Aorta (tissue), 5 donors: ENCODE data around the gene PTPRK. TPM values are rescaled to one million over a fixed set of nuclear protein-coding genes. Genes with fewer than 3 reads are reported as not detected.

Source experiments
- ATAC-seq: fragments of 200-7000 bp; cut with Tn5 transposase; one replicate; pipeline ENCODE4 v1.9.1; 2022; ENCODE audit warnings: moderate library complexity; ENCODE audit not compliant: low FRiP score
- DNase-seq, 2 donors: peaks; one replicate each; pipeline ENCODE4 v3.0.0-alpha.2; 2020
- H3K27ac ChIP-seq, 2 donors: one replicate each; pipeline ENCODE4 v1.5.1; 2013; ENCODE audit warnings: low read length in 2 of 2, mild to moderate bottlenecking in 2 of 2, moderate library complexity in 2 of 2, control low read depth in 1 of 2, inconsistent platforms in 1 of 2, low read depth in 1 of 2
- H3K27me3 ChIP-seq, 2 donors: one replicate each; pipeline ENCODE4 v1.6.1; 2013; ENCODE audit warnings: control low read depth in 1 of 2, low read length in 1 of 2, mild to moderate bottlenecking in 1 of 2, moderate library complexity in 1 of 2; ENCODE audit not compliant: insufficient read depth in 2 of 2, control insufficient read depth in 1 of 2
- H3K36me3 ChIP-seq, 2 donors: one replicate each; pipeline ENCODE4 v1.6.1; 2013; ENCODE audit warnings: control low read depth in 1 of 2, low read length in 1 of 2, mild to moderate bottlenecking in 1 of 2; ENCODE audit not compliant: insufficient read depth in 2 of 2, control insufficient read depth in 1 of 2
- H3K4me1 ChIP-seq, 2 donors: one replicate each; pipeline ENCODE4 v1.6.1; 2013; ENCODE audit warnings: low read length in 2 of 2, control low read depth in 1 of 2, mild to moderate bottlenecking in 1 of 2, moderate library complexity in 1 of 2; ENCODE audit not compliant: insufficient read depth in 2 of 2, control insufficient read depth in 1 of 2
- H3K4me3 ChIP-seq, 2 donors: one replicate each; pipeline ENCODE4 v1.5.1; 2013; ENCODE audit warnings: low read length in 2 of 2, control low read depth in 1 of 2, mild to moderate bottlenecking in 1 of 2
- H3K9me3 ChIP-seq: one replicate; pipeline ENCODE4 v1.6.1; 2013; ENCODE audit warnings: mild to moderate bottlenecking, low read length; ENCODE audit not compliant: control insufficient read depth
- WGBS, 2 donors: extraction: QIAGEN DNeasy Blood & Tissue Kit; methylation state at CpG; one replicate each; pipeline ENCODE4 v1.1.7; 2013; 5-methylcytosine and 5-hydroxymethylcytosine counted together
- intact Hi-C, 2 donors: fragments of 100-400 bp; cut with DNase I; formaldehyde crosslinking; loops; one replicate each; pipeline versions ENCODE4 v1.14.2 to v1.15.0; 2022
- polyA plus RNA-seq, 2 donors: library from polyadenylated mRNA; stranded (reverse); fragments of 200-250 nt; gene quantifications; one replicate each; pipeline ENCODE4 v1.2.3, GENCODE V29; 2013
- total RNA-seq, 2 donors: library from RNA; stranded (reverse); fragmentation: NEBNext Ultra II Directional; extraction: Animal tissue kit (Norgen Biotek cat#: 25700); gene quantifications; one replicate each; pipeline ENCODE4 v1.2.1, GENCODE V29; 2021
- donor health status: healthy with polysubstance abuse.
- donor health status: Bipolar disorder and iron deficiency.
- donor health status: DM: no; HTN: no; CAD: no.
- donor health status: DM: no; HTN: no; CAD: no.
- donor health status: DM: yes; HTN: yes; CAD: no.

Gene PTPRK
- total and polyA plus RNA-seq, 4 donors: 3.9 to 50.6 (median 24.9) TPM

- H3K27me3 ChIP-seq: no peaks in the 10 kb centered on the region
- no peak overlapping the region for H3K4me3 ChIP-seq
- H3K9me3 ChIP-seq: no peaks in the 10 kb centered on the region
- no peak overlapping the region for H3K27ac ChIP-seq
- intact Hi-C loops: no loop called here
- 46 to 53% methylated on average over 4 of the region's 4 CpGs for WGBS, 2 donors
- no peak for DNase-seq
- ATAC-seq: no peak
- no peaks in the 10 kb centered on the region for H3K36me3 ChIP-seq
- no peaks in the 10 kb centered on the region for H3K4me1 ChIP-seq
Observed at GRCh38 chr6:128389820-128390534, 130.4 kb downstream of the PTPRK start.

- no peaks in the 10 kb centered on the region for H3K9me3 ChIP-seq
- no peaks in the 10 kb centered on the region for H3K27me3 ChIP-seq
- ATAC-seq (no peak), DNase-seq (no peak)
- H3K36me3 ChIP-seq: no peaks in the 10 kb centered on the region
- no peaks in the 10 kb centered on the region for H3K4me1 ChIP-seq
- no peak overlapping the region for H3K27ac ChIP-seq
- H3K4me3 ChIP-seq: no peak overlapping the region
- WGBS, 2 donors: 0% methylated on average over 1 of the region's 1 CpG
- intact Hi-C loops: no loop called here
Observed at GRCh38 chr6:128388380-128388779, 132.0 kb downstream of the PTPRK start.

GRCh38 chr6:128380891-128381290 lies 139.5 kb downstream of the PTPRK start:
- intact Hi-C loops: loop anchor here in 1 of 2 donors (5.0 kb wide), 1 partner anchor 51 kb away; no protein-coding TSS in a partner anchor
- no peaks in the 10 kb centered on the region for H3K4me1 ChIP-seq
- peaks cover 1% of the 10 kb centered on the region for H3K9me3 ChIP-seq
- ATAC-seq (no peak), DNase-seq (no peak)
- no peak overlapping the region for H3K4me3 ChIP-seq
- no peaks in the 10 kb centered on the region for H3K27me3 ChIP-seq
- H3K36me3 ChIP-seq: no peaks in the 10 kb centered on the region
- H3K27ac ChIP-seq: no peak overlapping the region

GRCh38 chr6:128379577-128379976 lies 140.8 kb downstream of the PTPRK start:
- Histone ChIP-seq H3K9me3 (peaks cover 1% of the 10 kb centered on the region), H3K27ac (no peak overlapping the region), H3K4me1 (no peaks in the 10 kb centered on the region), H3K27me3 (no peaks in the 10 kb centered on the region), H3K4me3 (no peak overlapping the region), H3K36me3 (no peaks in the 10 kb centered on the region)
- intact Hi-C loops: no loop called here
- DNase-seq: no peak
- ATAC-seq: no peak

DNA sequence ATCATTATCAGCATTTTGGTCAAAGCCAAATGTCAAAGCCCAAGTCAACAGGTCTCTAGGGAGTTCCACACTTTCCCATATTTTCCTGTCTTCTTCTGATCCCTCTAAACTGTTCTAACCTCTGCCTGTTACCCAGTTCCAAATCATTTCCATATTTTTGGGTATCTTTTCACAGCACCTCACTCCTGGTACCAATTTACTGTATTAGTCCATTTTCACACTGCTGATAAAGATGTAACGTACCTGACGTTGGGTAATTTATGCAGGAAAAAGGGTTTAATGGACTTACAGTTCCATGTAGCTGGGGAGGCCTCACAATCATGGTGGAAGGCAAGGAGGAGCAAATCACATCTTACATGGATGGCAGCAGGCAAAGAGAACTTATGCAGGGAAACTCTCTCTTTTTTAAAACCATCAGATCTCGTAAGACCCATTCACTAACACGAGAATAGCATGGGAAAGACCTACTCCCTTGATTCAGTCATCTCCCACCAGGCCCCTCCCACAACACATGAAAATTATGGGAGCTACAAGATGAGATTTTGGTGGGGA lies 143.4 kb downstream of the PTPRK start:
- 97% methylated on average over 4 of the region's 4 CpGs for WGBS, 2 donors
- intact Hi-C loops: no loop called here
- Histone ChIP-seq H3K27me3 (no peaks in the 10 kb centered on the region), H3K9me3 (peaks cover 1% of the 10 kb centered on the region), H3K4me1 (no peaks in the 10 kb centered on the region), H3K36me3 (no peaks in the 10 kb centered on the region), H3K27ac (no peak overlapping the region), H3K4me3 (no peak overlapping the region)
- DNase-seq (no peak), ATAC-seq (no peak)

DNA sequence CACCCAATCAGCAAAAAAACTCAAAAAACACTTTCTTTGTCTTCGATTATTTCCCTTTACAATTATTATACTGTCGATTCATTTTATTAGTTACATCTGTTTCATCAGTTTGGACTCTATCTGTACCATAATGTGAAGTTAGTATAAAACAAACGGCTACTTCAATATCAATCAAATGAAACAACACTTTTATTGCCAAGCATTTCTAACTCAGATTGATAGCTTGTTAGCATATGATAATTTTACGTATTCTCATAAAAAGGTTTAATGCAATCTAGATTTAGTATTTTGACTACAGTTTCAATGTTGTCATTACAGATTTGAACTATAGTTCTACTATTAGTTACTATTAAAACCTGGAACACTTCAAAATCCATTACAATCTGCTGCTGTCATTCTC lies 149.3 kb downstream of the PTPRK start:
- H3K4me1 ChIP-seq: no peaks in the 10 kb centered on the region
- H3K4me3 ChIP-seq: no peak overlapping the region
- no peak overlapping the region for H3K27ac ChIP-seq
- ATAC-seq (no peak), DNase-seq (no peak)
- intact Hi-C loops: no loop called here
- H3K27me3 ChIP-seq: no peaks in the 10 kb centered on the region
- H3K36me3 ChIP-seq: no peaks in the 10 kb centered on the region
- peaks cover under 1% of the 10 kb centered on the region for H3K9me3 ChIP-seq
- 94 to 96% methylated on average over 4 of the region's 4 CpGs for WGBS, 2 donors

DNA sequence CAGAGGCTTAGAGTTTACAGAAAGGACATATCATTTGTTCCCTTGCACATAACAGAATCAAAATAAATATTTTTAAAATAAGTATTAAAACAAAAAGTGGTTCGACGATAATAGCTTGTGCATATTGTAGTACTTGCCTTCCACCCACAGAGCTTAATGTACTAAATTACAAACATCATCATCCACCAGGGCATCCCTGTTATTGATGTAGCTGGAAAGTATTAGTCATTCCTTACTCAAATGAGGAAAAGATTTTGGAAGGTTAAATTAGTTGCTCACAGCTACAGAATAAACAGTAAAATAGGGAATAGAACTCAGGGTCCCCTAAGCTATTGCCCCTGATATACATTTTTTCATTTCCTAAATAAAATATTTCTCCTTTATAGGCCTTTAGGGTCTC lies 150.3 kb downstream of the PTPRK start:
- intact Hi-C loops: no loop called here
- no peaks in the 10 kb centered on the region for H3K27me3 ChIP-seq
- DNase-seq: no peak
- no peak overlapping the region for H3K27ac ChIP-seq
- no peak overlapping the region for H3K4me3 ChIP-seq
- peak; percentile 64 for ATAC-seq
- WGBS, 2 donors: 17 to 19% methylated on average over 2 of the region's 2 CpGs
- no peaks in the 10 kb centered on the region for H3K36me3 ChIP-seq
- no peaks in the 10 kb centered on the region for H3K9me3 ChIP-seq
- no peaks in the 10 kb centered on the region for H3K4me1 ChIP-seq

DNA sequence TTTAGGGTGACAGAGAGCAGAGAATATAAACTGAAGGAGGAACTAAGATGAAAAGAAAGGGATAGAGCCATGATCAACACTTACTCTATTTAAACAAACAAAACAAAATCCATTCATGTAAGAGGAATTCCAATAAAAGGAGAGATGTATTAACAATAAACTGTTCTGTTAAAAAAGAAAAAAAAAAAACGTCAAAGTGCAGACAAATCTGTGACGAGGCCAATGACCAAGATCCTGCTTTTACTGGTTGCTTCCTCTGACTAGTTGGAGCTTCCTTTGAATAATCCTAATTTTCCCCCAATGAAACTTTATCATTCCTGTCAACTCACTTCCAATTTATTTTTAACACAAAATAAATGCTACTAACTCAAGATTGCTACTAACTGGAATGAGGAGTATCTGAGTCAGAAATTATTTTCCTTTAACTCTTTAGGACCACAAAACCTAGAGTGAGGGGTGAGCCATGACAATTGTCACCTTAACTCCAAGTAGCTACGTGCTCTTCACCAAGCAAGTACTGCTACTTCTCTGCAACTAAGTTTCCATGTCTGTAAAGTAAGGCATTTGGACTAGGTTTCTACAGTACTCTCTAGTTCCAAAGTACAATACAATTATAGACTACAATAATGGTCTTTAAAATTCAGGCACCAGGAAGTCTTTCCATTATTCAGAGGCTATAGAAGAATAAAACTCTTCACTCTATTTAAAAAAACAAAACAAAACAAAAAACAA lies 152.0 kb downstream of the PTPRK start:
- Histone ChIP-seq H3K27me3 (no peaks in the 10 kb centered on the region), H3K9me3 (no peaks in the 10 kb centered on the region), H3K4me3 (no peak overlapping the region), H3K4me1 (no peaks in the 10 kb centered on the region), H3K36me3 (no peaks in the 10 kb centered on the region), H3K27ac (no peak overlapping the region)
- WGBS, 2 donors: 85 to 87% methylated on average over 3 of the region's 3 CpGs
- no peak for DNase-seq
- intact Hi-C loops: no loop called here
- ATAC-seq: no peak

GRCh38 chr6:128367437-128367836 lies 153.0 kb downstream of the PTPRK start:
- no peak overlapping the region for H3K27ac ChIP-seq
- H3K4me1 ChIP-seq: no peaks in the 10 kb centered on the region
- no peak for DNase-seq
- ATAC-seq: no peak
- no peak overlapping the region for H3K4me3 ChIP-seq
- H3K9me3 ChIP-seq: no peaks in the 10 kb centered on the region
- H3K36me3 ChIP-seq: no peaks in the 10 kb centered on the region
- H3K27me3 ChIP-seq: no peaks in the 10 kb centered on the region
- intact Hi-C loops: no loop called here
- 75% methylated on average over 4 of the region's 4 CpGs for WGBS, 2 donors
